Transverse colon (tissue), 4 donors: ENCODE data around the gene AHNAK2. TPM values are rescaled to one million over a fixed set of nuclear protein-coding genes. Genes with fewer than 3 reads are reported as not detected.
A peak's percentile ranks its signal among the peaks of the same experiment; 100 is the strongest.

Experiments used
- DNase-seq: peaks from one replicate; pipeline ENCODE4 v3.0.0-alpha.2; 2019
- H3K27ac ChIP-seq, 4 donors: fragments of 200-600 bp; sonication (generic); 2 replicates each; pipeline ENCODE4 v1.5.1; 2016 to 2018; ENCODE audit warnings: inconsistent platforms in 4 of 4
- H3K27me3 ChIP-seq: fragments of 200-600 bp; sonication (generic); 2 replicates; pipeline ENCODE4 v1.5.1; 2017; ENCODE audit warnings: inconsistent platforms
- H3K36me3 ChIP-seq, 4 donors: fragments of 200-600 bp; sonication (generic); 2 replicates each; pipeline ENCODE4 v1.5.1; 2017 to 2019; ENCODE audit warnings: inconsistent platforms in 4 of 4
- H3K4me1 ChIP-seq, 4 donors: fragments of 200-600 bp; sonication (generic); 2 replicates each; pipeline ENCODE4 v1.5.1; 2017 to 2020; ENCODE audit warnings: inconsistent platforms in 4 of 4
- H3K4me3 ChIP-seq, 4 donors: fragments of 200-600 bp; sonication (generic); 1 replicate in 1 of 4; 2 replicates in 3 of 4; pipeline versions ENCODE4 v1.5.1 to v1.6.1; 2017 to 2019; ENCODE audit warnings: inconsistent platforms in 4 of 4
- H3K9me3 ChIP-seq, 2 donors: fragments of 200-600 bp; sonication (generic); 2 replicates each; pipeline ENCODE4 v1.5.1; 2017 to 2019; ENCODE audit warnings: inconsistent platforms in 2 of 2
- EP300 ChIP-seq: sonication (generic); formaldehyde crosslinking; IDR thresholded peaks from one replicate; pipeline ENCODE4 v1.6.1; 2017; ENCODE audit warnings: antibody characterized with exemption, low read depth
- POLR2A ChIP-seq: fragments of 450-650 bp; IDR thresholded peaks from one replicate; pipeline ENCODE4 v1.6.1; 2016; ENCODE audit warnings: antibody characterized with exemption, mild to moderate bottlenecking, moderate library complexity
- POLR2AphosphoS5 ChIP-seq, 3 donors: sonication (generic); formaldehyde crosslinking; IDR thresholded peaks; one replicate each; pipeline ENCODE4 v1.6.1; 2016; ENCODE audit warnings: antibody characterized with exemption in 3 of 3
- WGBS, 2 donors: methylation state at CpG; one replicate each; pipeline ENCODE4 v1.1.5; 2018; ENCODE audit warnings: low coverage in 1 of 2; 5-methylcytosine and 5-hydroxymethylcytosine counted together
- in situ Hi-C, 4 donors: fragments of 200-750 bp; cut with MboI; loops; one replicate each; pipeline versions ENCODE4 v1.15.0 to v1.15.1; 2017; ENCODE audit warnings: low sequenced_read_pairs in 3 of 4, low pct_ligation_motif_present in 1 of 4, low pct_unique_long_range_greater_than_20kb in 1 of 4
- intact Hi-C: fragments of 100-400 bp; cut with DNase I; formaldehyde crosslinking; loops from one replicate; pipeline ENCODE4 v1.15.1; 2023; ENCODE audit warnings: low total_unique reads
- total RNA-seq, 4 donors: library from RNA; depleted of rRNA; stranded (reverse); fragments of >200 nt; gene quantifications; one replicate each; pipeline ENCODE4 v1.1.0, GENCODE V29; 2016
- TF ChIP-seq, protein P1 (sequence below), 5 experiments: fragments of 200-600 bp in 3 of 5; fragments of 450-650 bp in 2 of 5; sonication (generic) in 3 of 5; IDR thresholded peaks; 1 replicate in 2 of 5; 2 replicates in 3 of 5; pipeline ENCODE4 v1.5.1; 2016 to 2017; ENCODE audit warnings: antibody characterized with exemption in 5 of 5, inconsistent platforms in 3 of 5, mild to moderate bottlenecking in 2 of 5, moderate library complexity in 1 of 5

The AHNAK2 gene
- total RNA-seq, 4 donors from 2014 or later, result 19.4 to 75.2 (median 28.5) TPM

DNA sequence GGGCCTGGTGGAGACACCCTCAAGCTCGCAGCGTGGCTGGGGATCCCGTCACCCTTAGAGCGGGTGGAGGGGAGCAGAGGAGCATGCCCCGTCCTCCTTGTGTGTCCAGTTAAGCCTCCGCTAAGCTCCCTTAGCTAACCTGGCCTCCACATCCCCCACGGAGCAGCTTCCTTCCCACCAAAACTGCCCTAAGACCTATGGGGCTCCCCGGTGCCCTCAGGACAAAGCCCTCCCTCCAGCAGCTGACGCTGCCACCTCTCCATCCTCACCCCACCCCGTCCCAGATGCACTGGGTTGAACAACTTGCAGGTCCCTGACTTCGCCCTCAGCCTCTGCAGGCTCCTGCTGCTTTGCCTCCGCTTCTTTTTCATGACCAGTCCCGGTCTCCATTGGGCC lies 4.0 kb downstream of the AHNAK2 start:
- in situ Hi-C loops (loop anchor here in 2 of 4 donors (5.0 to 10.0 kb wide), 2 partner anchors 68 to 71 kb away; no protein-coding TSS in a partner anchor), intact Hi-C loops (no loop called here)
- H3K9me3 ChIP-seq, result no peaks in the 10 kb centered on the region
- H3K27ac ChIP-seq, result peak overlapping the region; percentile 80 to 92 (median 88)
- no peak for DNase-seq
- H3K4me3 ChIP-seq, result no peak overlapping the region
- WGBS, 2 donors, result 67% methylated on average over 13 of the region's 13 CpGs; no CpG with 5 or more reads in 1 of the 2 donors
- TF ChIP-seq, protein P1, sequence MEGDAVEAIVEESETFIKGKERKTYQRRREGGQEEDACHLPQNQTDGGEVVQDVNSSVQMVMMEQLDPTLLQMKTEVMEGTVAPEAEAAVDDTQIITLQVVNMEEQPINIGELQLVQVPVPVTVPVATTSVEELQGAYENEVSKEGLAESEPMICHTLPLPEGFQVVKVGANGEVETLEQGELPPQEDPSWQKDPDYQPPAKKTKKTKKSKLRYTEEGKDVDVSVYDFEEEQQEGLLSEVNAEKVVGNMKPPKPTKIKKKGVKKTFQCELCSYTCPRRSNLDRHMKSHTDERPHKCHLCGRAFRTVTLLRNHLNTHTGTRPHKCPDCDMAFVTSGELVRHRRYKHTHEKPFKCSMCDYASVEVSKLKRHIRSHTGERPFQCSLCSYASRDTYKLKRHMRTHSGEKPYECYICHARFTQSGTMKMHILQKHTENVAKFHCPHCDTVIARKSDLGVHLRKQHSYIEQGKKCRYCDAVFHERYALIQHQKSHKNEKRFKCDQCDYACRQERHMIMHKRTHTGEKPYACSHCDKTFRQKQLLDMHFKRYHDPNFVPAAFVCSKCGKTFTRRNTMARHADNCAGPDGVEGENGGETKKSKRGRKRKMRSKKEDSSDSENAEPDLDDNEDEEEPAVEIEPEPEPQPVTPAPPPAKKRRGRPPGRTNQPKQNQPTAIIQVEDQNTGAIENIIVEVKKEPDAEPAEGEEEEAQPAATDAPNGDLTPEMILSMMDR (IDR thresholded peaks at IDR 0.05), result no peak
- TF ChIP-seq EP300 (no peak), POLR2A (no peak), POLR2AphosphoS5 (IDR thresholded peaks at IDR 0.05) (no peak)
- H3K36me3 ChIP-seq, result no peaks in the 10 kb centered on the region
- peaks cover 65 to 82% (median 71%) of the 10 kb centered on the region in 4 donors for H3K4me1 ChIP-seq
- H3K27me3 ChIP-seq, result peaks cover 43% of the 10 kb centered on the region

DNA sequence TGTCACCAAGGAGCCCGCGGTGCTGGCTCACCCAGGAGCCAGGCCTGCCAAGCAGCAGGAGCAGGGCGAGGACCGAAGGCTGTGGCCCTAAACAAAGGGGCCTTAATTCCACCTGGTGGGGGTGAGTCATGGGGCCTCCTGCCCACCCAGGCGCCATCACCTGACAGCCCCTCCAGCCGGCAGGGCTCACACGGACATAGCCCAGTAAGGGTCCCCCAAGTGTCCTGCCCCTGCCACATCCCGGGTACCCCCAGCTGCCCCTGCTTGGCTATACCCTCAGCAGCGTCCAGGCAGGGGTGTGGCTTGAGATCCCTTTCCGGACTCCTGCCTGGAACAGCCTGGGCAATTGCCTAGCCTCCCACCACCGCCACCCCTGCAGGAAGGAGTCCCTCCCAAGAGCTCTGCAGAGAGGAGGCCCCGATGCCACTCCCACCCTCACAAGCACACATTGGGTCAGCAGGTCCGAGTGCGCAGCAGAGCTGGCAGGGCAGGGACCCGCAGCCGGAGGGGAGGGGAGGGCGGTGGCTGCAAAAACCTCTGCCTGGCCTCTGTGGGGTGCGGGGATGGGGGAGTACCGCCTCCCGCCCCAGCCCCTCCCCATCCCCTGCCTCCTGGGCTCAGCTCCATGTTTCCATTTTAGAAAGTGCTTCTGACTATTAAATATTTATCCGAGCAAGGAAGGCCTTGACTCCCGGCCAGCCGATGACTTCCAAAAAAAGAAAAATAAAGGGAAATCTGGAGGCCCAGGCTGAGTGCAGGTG lies 4.6 kb downstream of the AHNAK2 start:
- peaks cover 64 to 84% (median 68%) of the 10 kb centered on the region in 4 donors for H3K4me1 ChIP-seq
- intact Hi-C loops, result no loop called here
- H3K9me3 ChIP-seq, result no peaks in the 10 kb centered on the region
- peak overlapping the region; percentile 80 to 92 (median 88) for H3K27ac ChIP-seq
- H3K36me3 ChIP-seq, result no peaks in the 10 kb centered on the region
- in situ Hi-C loops, result loop anchor here in 2 of 4 donors (5.0 to 10.0 kb wide), 2 partner anchors 69 to 71 kb away; no protein-coding TSS in a partner anchor
- H3K4me3 ChIP-seq, result no peak overlapping the region
- DNase-seq, result no peak
- peaks cover 38% of the 10 kb centered on the region for H3K27me3 ChIP-seq
- TF ChIP-seq, protein P1 (IDR thresholded peaks at IDR 0.05), result no peak
- TF ChIP-seq POLR2AphosphoS5 (IDR thresholded peaks at IDR 0.05), result peak; percentile 1 to 52 (median 35)
- TF ChIP-seq POLR2A, result no peak
- WGBS, 2 donors, result 53% methylated on average over 18 of the region's 23 CpGs; no CpG with 5 or more reads in 1 of the 2 donors

DNA sequence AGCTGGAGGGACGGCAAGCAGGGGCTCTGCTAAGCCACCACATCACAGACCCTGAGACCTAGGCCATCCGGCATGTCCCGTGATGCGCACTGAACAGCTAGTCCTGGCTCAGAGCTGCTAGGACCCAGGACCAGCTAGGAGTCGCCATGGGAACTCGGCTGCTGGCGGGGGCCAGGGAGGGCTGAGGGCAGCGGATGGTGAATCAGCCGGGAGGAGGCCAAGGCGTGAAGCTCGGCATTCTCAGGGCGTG lies 5.1 kb downstream of the AHNAK2 start:
- in situ Hi-C loops, result loop anchor here in 2 of 4 donors (5.0 to 10.0 kb wide), 2 partner anchors 69 to 72 kb away; no protein-coding TSS in a partner anchor
- DNase-seq, result peak; percentile 87
- TF ChIP-seq, protein P1 (IDR thresholded peaks at IDR 0.05), result no peak
- TF ChIP-seq EP300 (no peak), POLR2A (no peak), POLR2AphosphoS5 (IDR thresholded peaks at IDR 0.05) (peak in 1 of 3 donors; percentile 46)
- peaks cover 41% of the 10 kb centered on the region for H3K27me3 ChIP-seq
- no peaks in the 10 kb centered on the region for H3K9me3 ChIP-seq
- peak overlapping the region; percentile 80 to 92 (median 88) for H3K27ac ChIP-seq
- 40% methylated on average over 10 of the region's 12 CpGs; no CpG with 5 or more reads in 1 of the 2 donors for WGBS, 2 donors
- intact Hi-C loops, result no loop called here
- peaks cover 66 to 86% (median 69%) of the 10 kb centered on the region in 4 donors for H3K4me1 ChIP-seq
- no peaks in the 10 kb centered on the region for H3K36me3 ChIP-seq
- H3K4me3 ChIP-seq, result no peak overlapping the region

DNA sequence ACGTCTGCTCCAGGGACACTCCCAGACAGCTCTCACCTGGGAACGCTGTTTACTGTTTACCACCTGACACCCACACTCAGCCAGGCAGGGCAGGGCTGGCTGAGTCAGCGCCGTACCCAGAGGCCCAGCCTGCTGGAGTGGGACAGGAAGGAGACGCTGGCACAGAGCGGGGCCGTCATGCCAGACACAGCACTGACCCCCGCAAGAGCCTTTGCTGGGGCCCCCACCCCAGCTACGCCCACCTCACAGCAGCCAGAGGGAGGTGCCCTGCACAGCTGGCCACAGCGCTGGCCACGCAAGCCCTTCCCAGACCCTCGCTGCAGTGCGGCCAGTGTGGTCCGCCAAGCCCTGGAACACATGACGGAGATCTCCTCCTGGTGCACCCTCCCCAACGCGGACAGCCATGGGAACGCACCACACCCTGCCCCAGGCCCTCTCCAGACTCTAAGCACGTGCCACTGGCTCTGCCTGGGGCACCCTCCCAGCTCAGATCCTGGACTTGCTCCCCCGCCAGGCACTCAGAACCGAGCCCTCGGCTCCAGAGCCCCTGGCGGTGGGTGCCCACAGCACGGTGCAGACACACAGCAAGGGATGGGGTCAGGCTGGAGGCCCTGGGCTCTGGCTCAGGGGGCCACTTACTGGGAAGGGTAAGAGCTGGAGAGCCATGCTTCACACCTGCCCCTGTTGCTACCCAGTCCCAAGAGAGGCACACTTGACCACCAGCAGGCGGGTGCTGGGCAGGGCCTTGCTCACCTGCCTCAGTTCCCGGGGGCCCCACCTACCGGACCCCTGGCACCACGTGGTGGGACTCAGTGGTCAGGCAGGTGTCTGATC lies 5.7 kb downstream of the AHNAK2 start:
- in situ Hi-C loops, result loop anchor here in 2 of 4 donors (5.0 to 10.0 kb wide), 2 partner anchors 70 to 72 kb away; no protein-coding TSS in a partner anchor
- Histone ChIP-seq H3K4me1 (peaks cover 66 to 87% (median 68%) of the 10 kb centered on the region in 4 donors), H3K36me3 (no peaks in the 10 kb centered on the region), H3K4me3 (no peak overlapping the region), H3K27me3 (peaks cover 42% of the 10 kb centered on the region), H3K27ac (peak overlapping the region; percentile 80 to 92 (median 88)), H3K9me3 (no peaks in the 10 kb centered on the region)
- DNase-seq, result peak; percentile 84
- intact Hi-C loops, result no loop called here
- no peak for TF ChIP-seq EP300
- TF ChIP-seq POLR2A, result peak; percentile 75
- TF ChIP-seq, protein P1 (IDR thresholded peaks at IDR 0.05), result peak in 1 of 5 experiments; percentile 27
- peak in 2 of 3 donors; percentile 68 to 76 for TF ChIP-seq POLR2AphosphoS5 (IDR thresholded peaks at IDR 0.05)
- 20 to 45% methylated on average over 1 to 22 of the region's 28 CpGs for WGBS, 2 donors
